D721Med (cell line): Measurements from ENCODE around the gene TCF4.

ENCODE experiments used
- DNase-seq: peaks from one replicate; pipeline ENCODE4 v3.0.0; 2011; ENCODE audit warnings: low spot score; ENCODE audit not compliant: insufficient read length
- FAIRE-seq: peaks from 2 replicates; lab custom pipeline; 2011; peaks lifted over from hg19 to GRCh38; lab: Jason Lieb, UNC
- TF ChIP-seq, protein P1 (sequence below): IDR thresholded peaks from 2 replicates; pipeline ENCODE4 v1.5.1; 2012; ENCODE audit warnings: mild to moderate bottlenecking, control low read depth; ENCODE audit not compliant: insufficient read depth; ENCODE audit errors: missing control alignments

Gene TCF4

DNA sequence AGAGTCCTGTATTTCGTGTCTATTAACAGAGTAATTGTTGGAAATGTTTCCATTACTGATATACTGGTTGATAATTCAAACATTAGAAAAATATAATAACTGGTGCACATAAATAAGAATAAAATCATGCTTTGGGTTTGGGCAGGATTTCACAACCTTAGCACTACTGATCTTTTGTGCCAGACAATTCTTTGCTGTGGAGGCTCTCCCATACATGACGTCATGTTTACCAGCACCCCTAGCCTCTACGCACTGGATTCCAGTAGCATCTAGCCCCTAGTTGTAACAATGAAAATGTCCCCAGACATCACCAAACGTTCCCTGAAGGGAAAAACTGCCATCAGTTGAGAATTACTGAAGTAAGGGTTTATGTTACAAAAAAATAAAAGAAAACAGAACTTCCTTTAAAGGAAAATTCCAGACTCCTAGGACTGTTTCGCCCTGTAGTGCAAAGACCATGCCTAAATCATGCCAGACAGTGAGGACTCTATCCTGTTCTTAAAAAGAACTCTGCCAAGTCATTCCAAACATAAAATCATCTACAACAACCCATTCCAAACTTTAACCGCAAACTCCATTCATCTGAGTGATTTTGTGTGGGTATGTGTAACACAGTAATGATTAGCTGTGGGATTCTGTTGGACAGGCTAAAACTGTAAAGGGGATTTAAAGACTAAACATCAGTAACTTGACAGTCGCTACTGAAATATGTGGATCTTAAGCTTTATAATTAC, 315.3 kb downstream of the TCF4 start:
- TF ChIP-seq, protein P1, sequence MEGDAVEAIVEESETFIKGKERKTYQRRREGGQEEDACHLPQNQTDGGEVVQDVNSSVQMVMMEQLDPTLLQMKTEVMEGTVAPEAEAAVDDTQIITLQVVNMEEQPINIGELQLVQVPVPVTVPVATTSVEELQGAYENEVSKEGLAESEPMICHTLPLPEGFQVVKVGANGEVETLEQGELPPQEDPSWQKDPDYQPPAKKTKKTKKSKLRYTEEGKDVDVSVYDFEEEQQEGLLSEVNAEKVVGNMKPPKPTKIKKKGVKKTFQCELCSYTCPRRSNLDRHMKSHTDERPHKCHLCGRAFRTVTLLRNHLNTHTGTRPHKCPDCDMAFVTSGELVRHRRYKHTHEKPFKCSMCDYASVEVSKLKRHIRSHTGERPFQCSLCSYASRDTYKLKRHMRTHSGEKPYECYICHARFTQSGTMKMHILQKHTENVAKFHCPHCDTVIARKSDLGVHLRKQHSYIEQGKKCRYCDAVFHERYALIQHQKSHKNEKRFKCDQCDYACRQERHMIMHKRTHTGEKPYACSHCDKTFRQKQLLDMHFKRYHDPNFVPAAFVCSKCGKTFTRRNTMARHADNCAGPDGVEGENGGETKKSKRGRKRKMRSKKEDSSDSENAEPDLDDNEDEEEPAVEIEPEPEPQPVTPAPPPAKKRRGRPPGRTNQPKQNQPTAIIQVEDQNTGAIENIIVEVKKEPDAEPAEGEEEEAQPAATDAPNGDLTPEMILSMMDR, result no peak
- FAIRE-seq (no peak), DNase-seq (no peak)

DNA sequence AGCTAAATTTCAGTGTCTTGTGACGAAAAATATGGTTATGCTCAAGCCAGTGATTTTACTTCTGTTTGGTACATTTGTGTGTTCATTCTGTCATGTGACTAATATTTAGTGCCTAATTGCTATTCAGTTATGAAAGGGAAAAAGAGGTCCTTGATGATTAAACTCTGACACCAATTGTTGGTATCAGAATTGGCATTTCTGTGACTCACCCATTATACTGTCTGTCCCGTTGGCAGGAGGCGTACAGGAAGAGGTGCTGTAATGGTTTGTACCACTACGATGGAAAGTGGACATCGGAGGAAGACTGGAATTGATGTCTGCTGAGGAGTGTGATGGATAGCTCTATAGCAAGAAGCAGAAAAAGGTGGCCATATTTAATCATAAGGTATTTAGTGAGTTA, 318.4 kb downstream of the TCF4 start:
- FAIRE-seq (no peak), DNase-seq (no peak)
- TF ChIP-seq, protein P1, result no peak

DNA sequence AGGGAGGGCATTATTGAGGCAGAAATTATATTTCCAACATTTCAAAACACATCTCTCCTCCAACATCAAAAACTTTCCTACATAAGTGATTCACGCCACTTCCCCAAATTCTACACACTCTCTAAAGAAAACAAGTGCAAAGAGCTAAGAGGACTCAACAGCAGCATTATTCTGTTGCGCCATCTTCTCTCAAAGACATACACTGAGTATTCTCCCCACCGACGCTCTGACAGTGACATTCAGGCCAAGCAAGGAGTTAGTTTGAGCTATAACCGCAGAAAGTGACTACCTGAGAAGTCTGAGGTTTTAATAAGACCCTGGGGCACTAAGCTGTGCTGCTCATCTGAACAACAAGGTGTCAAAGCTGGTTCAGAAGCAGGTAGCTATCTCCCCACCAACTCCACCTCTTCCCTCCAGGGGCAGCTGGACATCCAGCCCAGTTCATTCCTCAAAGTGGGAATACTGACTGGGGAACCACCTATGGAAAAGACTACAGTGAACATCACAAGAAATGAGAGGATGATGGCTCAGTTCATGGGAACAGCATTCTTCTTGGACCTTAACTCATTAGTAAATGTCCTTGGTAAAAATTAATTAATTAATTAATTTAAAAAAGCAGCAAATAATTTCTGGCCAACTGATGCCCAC, 319.2 kb downstream of the TCF4 start:
- DNase-seq, result no peak
- TF ChIP-seq, protein P1, result no peak
- FAIRE-seq, result no peak

DNA sequence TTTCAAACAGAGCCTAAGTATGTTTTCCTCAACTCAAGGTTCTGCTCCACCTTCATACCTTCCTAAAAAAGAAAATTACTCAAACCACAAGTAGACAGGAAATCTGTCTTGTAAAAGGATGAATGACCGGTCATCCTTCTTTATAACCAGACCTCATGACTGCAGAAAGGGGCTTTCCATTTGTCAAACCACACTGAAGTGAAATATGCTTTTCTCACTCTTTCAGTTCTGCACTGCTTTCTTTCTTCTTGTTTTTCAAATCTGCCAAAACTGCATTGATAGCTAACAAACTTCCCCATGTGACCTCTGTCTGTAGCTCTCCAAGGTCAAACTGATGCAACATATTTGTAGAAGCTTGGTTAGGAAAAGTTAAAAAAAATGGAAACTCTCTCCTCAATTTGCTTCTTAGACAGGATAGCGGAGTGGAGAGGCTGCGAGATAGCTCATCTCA, 319.8 kb downstream of the TCF4 start:
- TF ChIP-seq, protein P1, result no peak
- no peak for DNase-seq
- FAIRE-seq, result no peak

DNA sequence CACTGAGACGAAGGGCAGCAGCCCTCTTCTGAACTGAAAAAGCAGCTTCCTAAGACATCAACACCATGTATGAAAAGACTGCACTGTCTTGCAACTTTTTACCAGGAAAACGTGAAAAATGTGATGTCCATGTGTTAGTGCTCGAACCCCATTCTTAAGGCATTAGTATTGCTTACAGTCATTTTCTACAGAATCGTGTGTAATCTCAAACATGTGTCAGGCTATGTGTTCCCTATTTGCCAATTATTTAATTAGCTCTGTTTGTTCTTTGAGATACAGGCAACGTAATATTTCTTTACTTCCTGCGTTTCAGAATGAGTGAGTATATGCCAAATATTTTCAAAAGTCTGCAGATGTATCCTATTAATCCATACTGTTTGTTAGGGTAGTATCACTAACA, 321.0 kb downstream of the TCF4 start:
- no peak for FAIRE-seq
- DNase-seq, result no peak
- TF ChIP-seq, protein P1, result no peak

DNA sequence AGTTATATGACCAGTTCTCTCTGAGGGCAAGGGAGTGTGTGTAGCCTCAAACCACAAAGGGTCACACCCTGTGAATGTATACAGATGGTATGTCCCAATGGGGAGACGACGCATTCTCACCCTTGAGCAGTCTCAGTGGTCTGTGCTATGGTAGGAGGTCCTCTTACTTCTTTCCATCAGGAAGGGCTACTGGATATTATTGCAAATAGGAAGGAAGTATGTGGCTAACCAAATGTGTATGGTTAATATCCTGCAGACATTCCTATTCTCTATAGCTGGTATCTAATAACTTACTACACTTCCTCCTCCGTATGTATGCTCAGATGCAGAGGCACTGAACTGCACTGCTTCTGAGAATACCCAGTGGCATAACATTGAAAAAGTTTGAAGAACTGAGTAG, 322.0 kb downstream of the TCF4 start:
- TF ChIP-seq, protein P1, result no peak
- FAIRE-seq (no peak), DNase-seq (no peak)
